Sigmoid colon (tissue), 3 donors: Measurements from ENCODE around the gene LMAN2.

ENCODE experiments used
- CTCF ChIP-seq, 4 experiments: fragments of 450-650 bp in 3 of 4; fragments of 200-600 bp in 1 of 4; IDR thresholded peaks; one replicate each; pipeline ENCODE4 v1.5.1; 2016 to 2019; ENCODE audit warnings: antibody characterized with exemption in 4 of 4, mild to moderate bottlenecking in 3 of 4, moderate library complexity in 2 of 4
- POLR2A ChIP-seq, 2 donors: fragments of 450-650 bp; IDR thresholded peaks; one replicate each; pipeline ENCODE4 v1.6.1; 2016; ENCODE audit warnings: antibody characterized with exemption in 2 of 2, mild to moderate bottlenecking in 2 of 2, moderate library complexity in 2 of 2

DNA sequence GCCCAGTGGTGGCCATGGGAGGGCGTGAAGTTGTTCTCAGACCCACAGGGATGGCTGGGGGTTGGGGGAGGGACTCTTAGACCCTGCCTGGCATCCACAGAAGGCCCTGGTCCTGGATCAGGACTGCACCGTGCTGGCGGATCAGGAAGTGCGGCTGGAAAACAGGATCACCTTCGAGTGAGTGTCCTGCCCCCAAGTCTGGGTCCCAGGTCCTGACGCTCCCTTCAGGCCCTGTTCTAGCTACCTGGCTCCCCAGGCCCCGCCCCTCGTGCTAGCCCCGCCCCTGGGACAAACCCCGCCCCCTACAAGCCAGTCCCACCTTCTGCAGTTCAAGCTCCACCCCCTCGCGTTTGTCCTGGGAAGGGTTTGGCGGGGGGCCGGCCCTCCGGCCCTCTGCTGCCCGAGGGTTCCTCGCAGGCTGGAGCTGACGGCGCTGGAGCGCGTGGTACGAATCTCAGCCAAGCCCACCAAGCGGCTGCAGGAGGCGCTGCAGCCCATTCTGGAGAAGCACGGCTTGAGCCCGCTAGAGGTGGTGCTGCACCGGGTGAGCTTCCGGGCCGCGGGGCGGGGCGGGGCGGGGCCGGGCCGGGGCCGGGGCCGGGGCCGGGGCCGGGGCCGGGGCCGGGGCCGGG is 19.1 kb upstream of the LMAN2 start:
- TF ChIP-seq CTCF (IDR thresholded peaks at IDR 0.05) (peak in 3 of 4 experiments; percentile 31 to 40 (median 36)), POLR2A (IDR thresholded peaks at IDR 0.05) (no peak)
